ENCODE data around the gene TAF11L13.
"Not testable (repeated sequence)": the region's sequence is repeated elsewhere in the genome, so short reads cannot be mapped to it uniquely, and the experiment has no call there.

- TF ChIP-seq CSDC2 (CRISPR knock-in tag; IDR thresholded peaks at IDR 0.05); PATZ1 (CRISPR knock-in tag; IDR thresholded peaks at IDR 0.05; ENCODE audit: borderline replicate concordance); ARNTL (CRISPR knock-in tag; IDR thresholded peaks at IDR 0.05; ENCODE audit: borderline replicate concordance, low read depth); SNAI2 (CRISPR knock-in tag; IDR thresholded peaks at IDR 0.05); BACH2 (CRISPR knock-in tag; IDR thresholded peaks at IDR 0.05; ENCODE audit: borderline replicate concordance); RARB (CRISPR knock-in tag; IDR thresholded peaks at IDR 0.05); CREB5 (CRISPR knock-in tag; IDR thresholded peaks at IDR 0.05; ENCODE audit: low read depth); ZNF565 (CRISPR knock-in tag; conservative IDR thresholded peaks at IDR 0.05; ENCODE audit: low read depth); ZFP30 (CRISPR knock-in tag; IDR thresholded peaks at IDR 0.05); ZNF8 (CRISPR knock-in tag; IDR thresholded peaks at IDR 0.05): not testable (repeated sequence)
- TF ChIP-seq, protein P1, sequence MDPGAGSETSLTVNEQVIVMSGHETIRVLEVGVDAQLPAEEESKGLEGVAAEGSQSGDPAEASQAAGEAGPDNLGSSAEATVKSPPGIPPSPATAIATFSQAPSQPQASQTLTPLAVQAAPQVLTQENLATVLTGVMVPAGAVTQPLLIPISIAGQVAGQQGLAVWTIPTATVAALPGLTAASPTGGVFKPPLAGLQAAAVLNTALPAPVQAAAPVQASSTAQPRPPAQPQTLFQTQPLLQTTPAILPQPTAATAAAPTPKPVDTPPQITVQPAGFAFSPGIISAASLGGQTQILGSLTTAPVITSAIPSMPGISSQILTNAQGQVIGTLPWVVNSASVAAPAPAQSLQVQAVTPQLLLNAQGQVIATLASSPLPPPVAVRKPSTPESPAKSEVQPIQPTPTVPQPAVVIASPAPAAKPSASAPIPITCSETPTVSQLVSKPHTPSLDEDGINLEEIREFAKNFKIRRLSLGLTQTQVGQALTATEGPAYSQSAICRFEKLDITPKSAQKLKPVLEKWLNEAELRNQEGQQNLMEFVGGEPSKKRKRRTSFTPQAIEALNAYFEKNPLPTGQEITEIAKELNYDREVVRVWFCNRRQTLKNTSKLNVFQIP (CRISPR knock-in tag; IDR thresholded peaks at IDR 0.05; ENCODE audit: borderline replicate concordance, low read depth), result not testable (repeated sequence)
Measured at GRCh38 chr5:17603880-17604279, 28.0 kb upstream of the TAF11L13 start, which contains the start of gene TAF11L11.
